OCI-LY1 (cell line): ENCODE measurements around the gene SHC3.

ENCODE experiments used
- EZH2 ChIP-seq: fragments of 200-600 bp; sonication (generic), shearing (Covaris generic); IDR thresholded peaks from 2 replicates; pipeline ENCODE4 v1.8.0; 2017; ENCODE audit warnings: borderline replicate concordance, mixed run types, mild to moderate bottlenecking, antibody characterized with exemption, low read length, moderate library complexity, mixed read lengths
- TF ChIP-seq, protein P1 (sequence below): fragments of 200-600 bp; sonication (generic), shearing (Covaris generic); IDR thresholded peaks from 2 replicates; pipeline ENCODE4 v1.5.1; 2017; ENCODE audit warnings: mild to moderate bottlenecking, antibody characterized with exemption, low read length, moderate library complexity, mixed read lengths

GRCh38 chr9:88990041-88990728, 188.4 kb downstream of the SHC3 start:
- no peak for TF ChIP-seq EZH2
- TF ChIP-seq, protein P1, sequence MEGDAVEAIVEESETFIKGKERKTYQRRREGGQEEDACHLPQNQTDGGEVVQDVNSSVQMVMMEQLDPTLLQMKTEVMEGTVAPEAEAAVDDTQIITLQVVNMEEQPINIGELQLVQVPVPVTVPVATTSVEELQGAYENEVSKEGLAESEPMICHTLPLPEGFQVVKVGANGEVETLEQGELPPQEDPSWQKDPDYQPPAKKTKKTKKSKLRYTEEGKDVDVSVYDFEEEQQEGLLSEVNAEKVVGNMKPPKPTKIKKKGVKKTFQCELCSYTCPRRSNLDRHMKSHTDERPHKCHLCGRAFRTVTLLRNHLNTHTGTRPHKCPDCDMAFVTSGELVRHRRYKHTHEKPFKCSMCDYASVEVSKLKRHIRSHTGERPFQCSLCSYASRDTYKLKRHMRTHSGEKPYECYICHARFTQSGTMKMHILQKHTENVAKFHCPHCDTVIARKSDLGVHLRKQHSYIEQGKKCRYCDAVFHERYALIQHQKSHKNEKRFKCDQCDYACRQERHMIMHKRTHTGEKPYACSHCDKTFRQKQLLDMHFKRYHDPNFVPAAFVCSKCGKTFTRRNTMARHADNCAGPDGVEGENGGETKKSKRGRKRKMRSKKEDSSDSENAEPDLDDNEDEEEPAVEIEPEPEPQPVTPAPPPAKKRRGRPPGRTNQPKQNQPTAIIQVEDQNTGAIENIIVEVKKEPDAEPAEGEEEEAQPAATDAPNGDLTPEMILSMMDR: no peak
